GM12872 (cell line): ENCODE measurements around the gene ZG16.

Source experiments
- CTCF ChIP-seq: IDR thresholded peaks from 3 replicates; pipeline ENCODE4 v1.5.1; 2011; ENCODE audit warnings: low read depth, mild to moderate bottlenecking, low read length, moderate library complexity; ENCODE audit not compliant: insufficient read depth

Gene ZG16

GRCh38 chr16:29779474-29779873, 1.4 kb downstream of the ZG16 start:
- no peak for TF ChIP-seq CTCF

- TF ChIP-seq CTCF = no peak
These were observed 6.1 kb downstream of the ZG16 start for GRCh38 chr16:29784157-29784556.

- TF ChIP-seq CTCF = peak; percentile 86
These were observed 6.9 kb downstream of the ZG16 start for GRCh38 chr16:29784901-29785500.

GRCh38 chr16:29789775-29790182, 11.7 kb downstream of the ZG16 start:
- TF ChIP-seq CTCF = no peak

GRCh38 chr16:29790183-29790948, 12.3 kb downstream of the ZG16 start, which contains the start of gene KIF22:
Gene KIF22 (plus strand): TSS chr16:29790751. CDS start chr16:29790760, 9 bp downstream.
- TF ChIP-seq CTCF = peak; percentile 84

GRCh38 chr16:29790949-29791844, 13.1 kb downstream of the ZG16 start:
- no peak for TF ChIP-seq CTCF
